GM19193 (cell line): ENCODE data around the gene MAP2K6.

ENCODE experiments used
- POLR2A ChIP-seq: IDR thresholded peaks from 4 replicates; pipeline ENCODE4 v1.6.1; 2011; ENCODE audit not compliant: insufficient read depth, insufficient read length; ENCODE audit errors: extremely low read depth

MAP2K6 gene

GRCh38 chr17:69551212-69552010, 136.9 kb downstream of the MAP2K6 start:
- no peak for TF ChIP-seq POLR2A

- TF ChIP-seq POLR2A, result no peak
These were observed 138.6 kb downstream of the MAP2K6 start for GRCh38 chr17:69552986-69553667.

GRCh38 chr17:69555056-69555455, 140.6 kb downstream of the MAP2K6 start:
- TF ChIP-seq POLR2A, result no peak

GRCh38 chr17:69557339-69557738, 142.8 kb downstream of the MAP2K6 start:
- no peak for TF ChIP-seq POLR2A

- no peak for TF ChIP-seq POLR2A
These were observed 144.3 kb downstream of the MAP2K6 start for GRCh38 chr17:69558796-69559195.

GRCh38 chr17:69560987-69561441, 146.5 kb downstream of the MAP2K6 start:
- TF ChIP-seq POLR2A, result no peak

- TF ChIP-seq POLR2A, result no peak
These were observed 147.0 kb downstream of the MAP2K6 start for GRCh38 chr17:69561462-69561861.

GRCh38 chr17:69565447-69565846, 150.9 kb downstream of the MAP2K6 start:
- no peak for TF ChIP-seq POLR2A

GRCh38 chr17:69567130-69567529, 152.6 kb downstream of the MAP2K6 start:
- no peak for TF ChIP-seq POLR2A

- no peak for TF ChIP-seq POLR2A
These were observed 158.2 kb downstream of the MAP2K6 start for GRCh38 chr17:69572747-69573146.

GRCh38 chr17:69573396-69573795, 158.9 kb downstream of the MAP2K6 start:
- TF ChIP-seq POLR2A, result no peak

- no peak for TF ChIP-seq POLR2A
These were observed 160.0 kb downstream of the MAP2K6 start for GRCh38 chr17:69574257-69575197.

- TF ChIP-seq POLR2A, result no peak
These were observed 160.9 kb downstream of the MAP2K6 start for GRCh38 chr17:69575346-69575761.

- no peak for TF ChIP-seq POLR2A
These were observed 162.6 kb downstream of the MAP2K6 start for GRCh38 chr17:69577098-69577497.

GRCh38 chr17:69578385-69578936, 164.0 kb downstream of the MAP2K6 start:
- TF ChIP-seq POLR2A, result no peak
